ENCODE measurements around the gene KRAS. TPM values are rescaled to one million over a fixed set of nuclear protein-coding genes. Genes with fewer than 3 reads are reported as not detected.

Gene KRAS
- total and polyA plus RNA-seq, 2 of the 13 experiments (the other 11 are each of a cell fraction or from before 2014, with no cell fraction given), result 6.5 to 9.8 TPM

DNA sequence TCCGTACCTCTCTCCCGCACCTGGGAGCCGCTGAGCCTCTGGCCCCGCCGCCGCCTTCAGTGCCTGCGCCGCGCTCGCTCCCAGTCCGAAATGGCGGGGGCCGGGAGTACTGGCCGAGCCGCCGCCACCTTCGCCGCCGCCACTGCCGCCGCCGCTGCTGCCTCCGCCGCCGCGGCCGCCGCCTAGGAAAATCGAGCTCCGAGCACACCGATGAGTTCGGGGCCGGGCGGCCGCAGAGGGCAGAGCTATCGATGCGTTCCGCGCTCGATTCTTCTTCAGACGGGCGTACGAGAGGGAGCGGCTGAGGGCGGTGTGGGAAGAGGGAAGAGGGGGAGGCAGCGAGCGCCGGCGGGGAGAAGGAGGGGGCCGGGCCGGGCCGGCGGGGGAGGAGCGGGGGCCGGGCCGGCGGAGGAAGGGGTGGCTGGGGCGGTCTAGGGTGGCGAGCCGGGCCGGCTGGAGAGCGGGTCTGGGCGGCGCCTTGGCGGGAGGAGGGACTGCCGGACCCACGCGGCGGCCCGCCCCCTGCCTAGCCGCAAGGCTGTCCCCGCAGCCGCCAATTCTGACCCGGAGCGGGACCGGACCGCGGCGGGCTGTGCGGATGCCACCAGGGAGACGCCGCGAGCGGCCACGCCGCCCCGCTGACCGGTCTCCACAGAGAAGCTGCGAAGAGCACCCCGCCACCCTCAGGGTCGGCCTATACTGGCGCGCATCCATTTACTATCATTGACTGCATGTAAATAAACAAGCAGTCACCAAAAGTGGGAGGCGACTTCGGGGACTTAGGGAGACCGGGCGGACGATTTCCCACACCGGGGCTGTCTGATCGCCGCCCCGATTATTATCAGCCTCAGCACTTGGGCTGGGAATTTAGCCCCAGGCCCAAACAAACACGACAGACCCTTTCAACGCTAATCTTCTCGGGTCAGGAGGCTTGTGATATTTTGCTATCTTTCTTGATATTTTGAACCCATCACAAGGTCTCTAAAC lies at the start of gene KRAS (continued):
- TF ChIP-seq XRCC5 (optimal IDR thresholded peaks at IDR 0.05; ENCODE audit: low read length), result peak; percentile 91
- TF ChIP-seq ZNF713 (CRISPR knock-in tag; IDR thresholded peaks at IDR 0.05), result no peak
- no peak; the same call in 1 of the 2 replicates for TF ChIP-seq ZNF841 (CRISPR knock-in tag; IDR thresholded peaks at IDR 0.05; ENCODE audit: borderline replicate concordance)
- TF ChIP-seq SIN3A (IDR thresholded peaks at IDR 0.05; ENCODE audit: borderline replicate concordance, low read depth, low read length), result peak; percentile 61; the same call in 1 of the 2 replicates
- TF ChIP-seq ZKSCAN5 (CRISPR knock-in tag; IDR thresholded peaks at IDR 0.05), result no peak
- TF ChIP-seq, protein P1, sequence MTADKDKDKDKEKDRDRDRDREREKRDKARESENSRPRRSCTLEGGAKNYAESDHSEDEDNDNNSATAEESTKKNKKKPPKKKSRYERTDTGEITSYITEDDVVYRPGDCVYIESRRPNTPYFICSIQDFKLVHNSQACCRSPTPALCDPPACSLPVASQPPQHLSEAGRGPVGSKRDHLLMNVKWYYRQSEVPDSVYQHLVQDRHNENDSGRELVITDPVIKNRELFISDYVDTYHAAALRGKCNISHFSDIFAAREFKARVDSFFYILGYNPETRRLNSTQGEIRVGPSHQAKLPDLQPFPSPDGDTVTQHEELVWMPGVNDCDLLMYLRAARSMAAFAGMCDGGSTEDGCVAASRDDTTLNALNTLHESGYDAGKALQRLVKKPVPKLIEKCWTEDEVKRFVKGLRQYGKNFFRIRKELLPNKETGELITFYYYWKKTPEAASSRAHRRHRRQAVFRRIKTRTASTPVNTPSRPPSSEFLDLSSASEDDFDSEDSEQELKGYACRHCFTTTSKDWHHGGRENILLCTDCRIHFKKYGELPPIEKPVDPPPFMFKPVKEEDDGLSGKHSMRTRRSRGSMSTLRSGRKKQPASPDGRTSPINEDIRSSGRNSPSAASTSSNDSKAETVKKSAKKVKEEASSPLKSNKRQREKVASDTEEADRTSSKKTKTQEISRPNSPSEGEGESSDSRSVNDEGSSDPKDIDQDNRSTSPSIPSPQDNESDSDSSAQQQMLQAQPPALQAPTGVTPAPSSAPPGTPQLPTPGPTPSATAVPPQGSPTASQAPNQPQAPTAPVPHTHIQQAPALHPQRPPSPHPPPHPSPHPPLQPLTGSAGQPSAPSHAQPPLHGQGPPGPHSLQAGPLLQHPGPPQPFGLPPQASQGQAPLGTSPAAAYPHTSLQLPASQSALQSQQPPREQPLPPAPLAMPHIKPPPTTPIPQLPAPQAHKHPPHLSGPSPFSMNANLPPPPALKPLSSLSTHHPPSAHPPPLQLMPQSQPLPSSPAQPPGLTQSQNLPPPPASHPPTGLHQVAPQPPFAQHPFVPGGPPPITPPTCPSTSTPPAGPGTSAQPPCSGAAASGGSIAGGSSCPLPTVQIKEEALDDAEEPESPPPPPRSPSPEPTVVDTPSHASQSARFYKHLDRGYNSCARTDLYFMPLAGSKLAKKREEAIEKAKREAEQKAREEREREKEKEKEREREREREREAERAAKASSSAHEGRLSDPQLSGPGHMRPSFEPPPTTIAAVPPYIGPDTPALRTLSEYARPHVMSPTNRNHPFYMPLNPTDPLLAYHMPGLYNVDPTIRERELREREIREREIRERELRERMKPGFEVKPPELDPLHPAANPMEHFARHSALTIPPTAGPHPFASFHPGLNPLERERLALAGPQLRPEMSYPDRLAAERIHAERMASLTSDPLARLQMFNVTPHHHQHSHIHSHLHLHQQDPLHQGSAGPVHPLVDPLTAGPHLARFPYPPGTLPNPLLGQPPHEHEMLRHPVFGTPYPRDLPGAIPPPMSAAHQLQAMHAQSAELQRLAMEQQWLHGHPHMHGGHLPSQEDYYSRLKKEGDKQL (CRISPR knock-in tag; IDR thresholded peaks at IDR 0.05; ENCODE audit: low read depth), result no peak

DNA sequence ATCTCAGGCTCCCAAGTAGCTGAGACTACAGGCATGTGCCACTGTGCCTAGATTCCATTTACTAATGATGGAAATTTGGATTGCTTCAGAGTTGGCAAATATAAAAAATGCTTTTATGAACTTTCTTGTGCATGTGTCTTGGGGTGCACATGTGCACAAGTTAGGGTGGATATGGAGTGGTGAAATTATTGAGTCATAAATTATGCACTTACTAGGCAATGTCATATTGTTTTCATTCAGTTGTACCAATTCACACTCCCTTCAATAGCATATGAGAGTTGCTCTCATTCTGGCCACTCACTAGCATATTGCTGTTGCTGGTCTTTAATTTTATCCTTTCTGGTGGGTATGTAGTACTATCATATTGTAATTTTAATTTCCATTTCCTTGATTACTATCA lies 45.7 kb upstream of the KRAS start:
- ChIA-PET CTCF (ENCODE audit: low intra/inter-chr PET ratio, low total read pairs) (no interaction called here), POLR2A (no interaction called here)
- H3K9me3 ChIP-seq (ENCODE audit: low read length), result no peaks in the 10 kb centered on the region
- no peak overlapping the region for H3K4me3 ChIP-seq (replicated peaks in 1 of 3; ENCODE audit: insufficient read depth in 1 of 3, low read depth in 2 of 3, low read length in 3 of 3)
- no peak for TF ChIP-seq HMGA1 (CRISPR knock-in tag; conservative IDR thresholded peaks at IDR 0.05)
- TF ChIP-seq, protein P2, sequence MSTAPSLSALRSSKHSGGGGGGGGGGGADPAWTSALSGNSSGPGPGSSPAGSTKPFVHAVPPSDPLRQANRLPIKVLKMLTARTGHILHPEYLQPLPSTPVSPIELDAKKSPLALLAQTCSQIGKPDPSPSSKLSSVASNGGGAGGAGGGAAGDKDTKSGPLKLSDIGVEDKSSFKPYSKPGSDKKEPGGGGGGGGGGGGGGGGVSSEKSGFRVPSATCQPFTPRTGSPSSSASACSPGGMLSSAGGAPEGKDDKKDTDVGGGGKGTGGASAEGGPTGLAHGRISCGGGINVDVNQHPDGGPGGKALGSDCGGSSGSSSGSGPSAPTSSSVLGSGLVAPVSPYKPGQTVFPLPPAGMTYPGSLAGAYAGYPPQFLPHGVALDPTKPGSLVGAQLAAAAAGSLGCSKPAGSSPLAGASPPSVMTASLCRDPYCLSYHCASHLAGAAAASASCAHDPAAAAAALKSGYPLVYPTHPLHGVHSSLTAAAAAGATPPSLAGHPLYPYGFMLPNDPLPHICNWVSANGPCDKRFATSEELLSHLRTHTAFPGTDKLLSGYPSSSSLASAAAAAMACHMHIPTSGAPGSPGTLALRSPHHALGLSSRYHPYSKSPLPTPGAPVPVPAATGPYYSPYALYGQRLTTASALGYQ (CRISPR knock-in tag; IDR thresholded peaks at IDR 0.05), result no peak
- H4K20me1 ChIP-seq (ENCODE audit: insufficient read depth, low read length), result no peaks in the 10 kb centered on the region
- no peak overlapping the region for H3K4me2 ChIP-seq (ENCODE audit: low read depth, low read length)
- H3K36me3 ChIP-seq (replicated peaks in 1 of 2; ENCODE audit: control insufficient read depth in 1 of 2, insufficient read depth in 2 of 2, low read length in 2 of 2), result no peaks in the 10 kb centered on the region
- no peak overlapping the region for H3K27ac ChIP-seq (ENCODE audit: extremely low read length, insufficient read depth, low read length)
- FAIRE-seq (no peak), DNase-seq (ENCODE audit: low spot score) (no peak), ATAC-seq (no peak)
- in situ Hi-C loops (cut with HindIII; ENCODE audit: extremely low pct_ligation_motif_present, low pct_unique_long_range_greater_than_20kb), result no loop called here
- H3K4me1 ChIP-seq (ENCODE audit: insufficient read depth, low read length), result no peaks in the 10 kb centered on the region
- no peak overlapping the region for H2AFZ ChIP-seq (ENCODE audit: low read length)
- peaks cover 1 to 3% of the 10 kb centered on the region in 2 experiments; a peak in 2 of 5 replicates for H3K27me3 ChIP-seq (ENCODE audit: control insufficient read depth in 1 of 2, insufficient read depth in 2 of 2, low read length in 2 of 2)
- H3K79me2 ChIP-seq (ENCODE audit: insufficient read depth, low read length), result no peaks in the 10 kb centered on the region
- intact Hi-C loops (cut with micrococcal nuclease; ENCODE audit: unreplicated experiment), result no loop called here
- no peak overlapping the region for H3K9ac ChIP-seq (ENCODE audit: insufficient read depth, low read depth, low read length)
- BruUV-seq (replicated peaks), result no TSS peak
